Panc1 (cell line): ENCODE results near the gene LTB. TPM values are rescaled to one million over a fixed set of nuclear protein-coding genes. Genes with fewer than 3 reads are reported as not detected.

Experiments
- ATAC-seq: fragments of 200-7000 bp; cut with Tn5 transposase; 2 replicates; pipeline ENCODE4 v1.9.1; 2020; ENCODE audit warnings: mild to moderate bottlenecking, moderate library complexity
- Bru-seq: library from RNA; stranded (reverse); fragments of 400-500 nt; gene quantifications from one replicate; lab custom pipeline; 2021; lab: Mats Ljungman, UMichigan
- BruChase-seq, 2 experiments: library from RNA; stranded (reverse); fragments of 400-500 nt; gene quantifications; one replicate each; lab custom pipeline; 2021; lab: Mats Ljungman, UMichigan
- BruUV-seq: library from RNA; stranded (reverse); fragments of 400-500 nt; replicated peaks from 2 replicates; lab custom pipeline; 2021; lab: Mats Ljungman, UMichigan
- CTCF ChIA-PET: fragments of 300-600 bp; sonication (Branson Sonifier 250); formaldehyde crosslinking; loops from one replicate; lab custom pipeline; 2022; ENCODE audit warnings: antibody characterized with exemption; lab: Charles Lee
- POLR2A ChIA-PET: fragments of 300-600 bp; sonication (Branson Sonifier 250); formaldehyde crosslinking; loops from one replicate; lab custom pipeline; 2022; ENCODE audit warnings: antibody characterized with exemption; lab: Charles Lee
- DNase-seq: peaks from one replicate; pipeline ENCODE4 v3.0.0-alpha.2; 2010; ENCODE audit warnings: low read depth, low spot score
- H3K27ac ChIP-seq: 2 replicates; pipeline ENCODE4 v1.5.1; 2011; ENCODE audit warnings: mild to moderate bottlenecking, low read length, inconsistent platforms
- H3K27me3 ChIP-seq: fragments of 200-500 bp; sonication (Bioruptor generic); 2 replicates; pipeline ENCODE4 v1.6.0; 2014; ENCODE audit warnings: low read length, inconsistent platforms; ENCODE audit not compliant: control insufficient read depth, insufficient read depth
- H3K36me3 ChIP-seq: fragments of 200-500 bp; sonication (Bioruptor generic); 2 replicates; pipeline ENCODE4 v1.5.1; 2014; ENCODE audit warnings: inconsistent platforms, mild to moderate bottlenecking, low read length, moderate library complexity; ENCODE audit not compliant: control insufficient read depth, insufficient read depth
- H3K4me1 ChIP-seq: 2 replicates; pipeline ENCODE4 v1.5.1; 2011; ENCODE audit warnings: inconsistent platforms, mild to moderate bottlenecking, low read length, moderate library complexity; ENCODE audit not compliant: control insufficient read depth, insufficient read depth
- H3K4me3 ChIP-seq, 2 experiments: 2 replicates each; pipeline ENCODE4 v1.5.1; 2011 to 2012; ENCODE audit warnings: low read depth in 2 of 2, low read length in 2 of 2, mild to moderate bottlenecking in 2 of 2, inconsistent platforms in 1 of 2, moderate library complexity in 1 of 2
- H3K9me3 ChIP-seq: fragments of 200-500 bp; sonication (Bioruptor generic); 2 replicates; pipeline ENCODE4 v1.5.1; 2014; ENCODE audit warnings: low read depth, mild to moderate bottlenecking, inconsistent platforms, low read length, moderate library complexity; ENCODE audit not compliant: control insufficient read depth, insufficient read depth
- CTCF ChIP-seq: fragments of 450-650 bp; IDR thresholded peaks from 2 replicates; pipeline ENCODE4 v1.5.1; 2017; ENCODE audit warnings: mild to moderate bottlenecking
- POLR2AphosphoS5 ChIP-seq: IDR thresholded peaks from 2 replicates; pipeline ENCODE4 v1.6.1; 2012; ENCODE audit warnings: mild to moderate bottlenecking, low read depth, low read length, moderate library complexity
- REST ChIP-seq, 2 experiments: IDR thresholded peaks; 2 replicates each; pipeline ENCODE4 v1.6.1; 2011 to 2012; ENCODE audit warnings: low read depth in 2 of 2, control low read depth in 1 of 2, low read length in 1 of 2, mild to moderate bottlenecking in 1 of 2, moderate library complexity in 1 of 2; ENCODE audit not compliant: insufficient read depth in 1 of 2
- SIN3A ChIP-seq: IDR thresholded peaks from 2 replicates; pipeline ENCODE4 v1.6.1; 2012; ENCODE audit warnings: low read depth, mild to moderate bottlenecking, low read length, moderate library complexity, borderline replicate concordance; ENCODE audit not compliant: insufficient read depth
- TCF7L2 ChIP-seq: IDR thresholded peaks from 2 replicates; pipeline ENCODE4 v1.6.1; 2011; ENCODE audit warnings: mild to moderate bottlenecking, low read depth, low read length, inconsistent platforms
- in situ Hi-C: cut with HindIII; loops from 2 replicates; pipeline ENCODE4 v1.10.0; 2016; ENCODE audit warnings: low sequenced_read_pairs, low pct_unique_long_range_greater_than_20kb
- intact Hi-C: fragments of 100-400 bp; cut with micrococcal nuclease; formaldehyde crosslinking; loops from one replicate; pipeline ENCODE4 v1.10.0; 2022; ENCODE audit not compliant: unreplicated experiment
- long read RNA-seq: library from polyadenylated mRNA; unstranded; transcript quantifications from one replicate; pipeline ENCODE4 v2.0.0, GENCODE V29; 2021; ENCODE audit not compliant: unreplicated experiment
- polyA plus RNA-seq: library from polyadenylated mRNA; unstranded; fragments of >200 nt; gene quantifications from one replicate; pipeline ENCODE4 v1.2.1, GENCODE V29; 2012; ENCODE audit warnings: missing spikeins; ENCODE audit not compliant: insufficient read length
- total RNA-seq: library from RNA; stranded (reverse); gene quantifications from one replicate; pipeline ENCODE4 v1.2.1, GENCODE V29; 2021; ENCODE audit not compliant: unreplicated experiment

LTB gene
- total RNA-seq (3.7 TPM), Bru-seq, nascent RNA (percentile 33 among the genes with signal in this experiment), BruChase-seq, experiment 1, labeled RNA remaining after a 2-hour chase (percentile 34 among the genes with signal in this experiment), BruChase-seq, experiment 2, labeled RNA remaining after a 6-hour chase (percentile 47 among the genes with signal in this experiment)
- polyA plus RNA-seq: 9.5 TPM
- long read RNA-seq, partial matches to known transcripts: 0 of 7 reads
- long read RNA-seq, other reads (novel, unspliced or antisense): 4 of 7 reads

GRCh38 chr6:31582230-31582643, at the start of gene LTB:
Gene LTB (minus strand): TSS chr6:31582424. CDS start chr6:31582417, 7 bp downstream.
- Histone ChIP-seq H3K4me1 (peaks cover 22% of the 10 kb centered on the region), H3K4me3 (peak within 1 kb of the TSS; percentile 78 to 80), H3K9me3 (no peaks in the 10 kb centered on the region), H3K27ac (peak within 1 kb of the TSS; percentile 84), H3K27me3 (no peaks in the 10 kb centered on the region), H3K36me3 (no peaks in the 10 kb centered on the region)
- ATAC-seq (no peak), DNase-seq (no peak)
- in situ Hi-C loops (no loop called here), intact Hi-C loops (no loop called here)
- CTCF ChIA-PET: interaction anchor here (3.0 kb wide), 1 partner anchor 15 kb away, joined by 22 read pairs; no protein-coding TSS in a partner anchor
- no peak for TF ChIP-seq REST (IDR thresholded peaks at IDR 0.05; ENCODE audit: insufficient read depth in 1 of 2, low read depth in 2 of 2, low read length in 1 of 2)
- no peak for TF ChIP-seq SIN3A
- TF ChIP-seq POLR2AphosphoS5: no peak; the same call in 1 of the 2 replicates
- TF ChIP-seq TCF7L2: no peak
- TF ChIP-seq CTCF: no peak
- POLR2A ChIA-PET: interaction anchor here (0.6 kb wide), 1 partner anchor 27 kb away, joined by 4 read pairs; no protein-coding TSS in a partner anchor
- no TSS peak for BruUV-seq

GRCh38 chr6:31631681-31632278, 49.6 kb upstream of the LTB start:
- Histone ChIP-seq H3K27me3 (no peaks in the 10 kb centered on the region), H3K36me3 (peaks cover 49% of the 10 kb centered on the region), H3K4me1 (peaks cover 8% of the 10 kb centered on the region; the same call in 1 of the 2 replicates), H3K9me3 (no peaks in the 10 kb centered on the region), H3K27ac (no peak overlapping the region), H3K4me3 (no peak overlapping the region)
- intact Hi-C loops (no loop called here), in situ Hi-C loops (no loop called here)
- DNase-seq: no peak
- ChIA-PET CTCF (no interaction called here), POLR2A (no interaction called here)
- ATAC-seq: no peak
- no TSS peak for BruUV-seq
- TF ChIP-seq CTCF: no peak
- TF ChIP-seq REST (IDR thresholded peaks at IDR 0.05; ENCODE audit: insufficient read depth in 1 of 2, low read depth in 2 of 2, low read length in 1 of 2): no peak
